Fibroblast of skin of left biceps (primary cell): Measurements from ENCODE around the gene IQCB1.
A peak's percentile ranks its signal among the peaks of the same experiment; 100 is the strongest.
"Not testable (repeated sequence)": the region's sequence is repeated elsewhere in the genome, so short reads cannot be mapped to it uniquely, and the experiment has no call there.

Source experiments
- DNase-seq, 2 experiments: peaks; one replicate each; pipeline ENCODE4 v3.0.0-alpha.2; 2013; ENCODE audit warnings: low read depth in 2 of 2

IQCB1 gene

DNA sequence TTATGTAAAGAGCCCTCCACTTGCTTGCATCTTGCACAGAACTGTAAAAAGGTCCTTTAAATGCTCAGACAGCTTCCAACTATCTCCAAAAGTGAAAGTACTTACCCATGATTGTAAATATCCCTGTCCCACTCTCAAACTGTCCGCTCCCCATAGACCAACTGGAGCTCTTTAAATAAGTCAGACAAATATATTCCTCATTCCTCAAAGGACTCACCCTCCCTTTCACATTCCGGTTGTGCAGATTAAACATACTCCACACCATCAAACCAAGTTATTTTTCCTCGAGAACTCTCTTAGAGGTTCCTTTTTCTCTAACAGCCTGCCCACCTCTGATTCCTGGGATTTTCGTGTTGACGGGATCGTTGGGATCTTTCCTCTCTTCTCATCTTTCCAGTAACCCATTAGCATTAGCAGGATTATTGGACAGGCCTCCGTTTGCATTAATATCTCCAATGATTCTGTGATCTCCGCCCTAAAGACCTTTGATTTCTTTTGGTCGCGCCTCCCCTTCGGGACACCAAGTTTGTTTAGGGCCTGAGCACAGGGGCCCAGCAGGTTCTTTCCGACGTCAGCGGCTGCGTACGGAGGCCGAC, 86.1 kb downstream of the IQCB1 start:
- DNase-seq = no peak

GRCh38 chr3:121747976-121748375, 86.9 kb downstream of the IQCB1 start:
- no peak for DNase-seq

- DNase-seq = not testable (repeated sequence)
Measured at GRCh38 chr3:121743106-121743505, 91.8 kb downstream of the IQCB1 start.

DNA sequence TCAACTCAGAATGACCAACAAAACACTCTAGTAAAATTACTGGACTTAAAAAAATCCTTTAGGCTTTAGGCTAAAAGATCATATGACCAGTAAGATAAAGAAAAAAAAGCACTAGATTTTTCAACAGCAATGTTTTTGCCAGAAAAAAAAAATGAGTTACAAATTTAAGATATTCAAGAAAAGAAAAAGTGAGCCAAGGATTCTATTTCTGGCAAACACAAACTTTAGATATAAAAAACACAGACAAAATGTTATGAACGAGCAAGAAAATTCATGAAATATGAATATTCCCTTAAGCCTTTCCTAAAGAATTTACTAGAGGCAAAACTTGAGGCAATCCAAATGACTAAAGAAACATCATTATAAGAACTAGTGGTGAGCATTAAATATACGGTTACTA, 94.0 kb downstream of the IQCB1 start:
- no peak for DNase-seq

- DNase-seq = no peak
Measured at GRCh38 chr3:121739902-121740301, 95.0 kb downstream of the IQCB1 start.

GRCh38 chr3:121737644-121738043, 97.2 kb downstream of the IQCB1 start:
- DNase-seq = no peak

DNA sequence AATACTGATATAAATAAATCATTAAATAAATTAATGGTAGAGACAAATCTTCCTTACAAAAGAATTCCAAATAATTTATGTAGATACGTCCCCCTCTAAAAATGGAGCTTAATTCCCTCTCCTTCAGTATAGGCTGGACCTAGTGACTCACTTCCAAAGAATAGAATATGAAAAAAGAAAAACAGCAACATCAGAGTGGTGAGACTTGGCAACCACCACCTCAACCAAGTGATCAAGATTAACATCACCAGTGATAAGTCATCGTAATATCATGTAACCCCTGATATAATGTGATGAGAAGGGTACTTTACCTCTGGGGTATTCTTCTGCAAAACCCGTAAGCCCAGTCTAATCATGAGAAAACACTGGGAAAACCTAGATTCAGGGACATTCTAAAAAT, 98.7 kb downstream of the IQCB1 start:
- DNase-seq = no peak

DNA sequence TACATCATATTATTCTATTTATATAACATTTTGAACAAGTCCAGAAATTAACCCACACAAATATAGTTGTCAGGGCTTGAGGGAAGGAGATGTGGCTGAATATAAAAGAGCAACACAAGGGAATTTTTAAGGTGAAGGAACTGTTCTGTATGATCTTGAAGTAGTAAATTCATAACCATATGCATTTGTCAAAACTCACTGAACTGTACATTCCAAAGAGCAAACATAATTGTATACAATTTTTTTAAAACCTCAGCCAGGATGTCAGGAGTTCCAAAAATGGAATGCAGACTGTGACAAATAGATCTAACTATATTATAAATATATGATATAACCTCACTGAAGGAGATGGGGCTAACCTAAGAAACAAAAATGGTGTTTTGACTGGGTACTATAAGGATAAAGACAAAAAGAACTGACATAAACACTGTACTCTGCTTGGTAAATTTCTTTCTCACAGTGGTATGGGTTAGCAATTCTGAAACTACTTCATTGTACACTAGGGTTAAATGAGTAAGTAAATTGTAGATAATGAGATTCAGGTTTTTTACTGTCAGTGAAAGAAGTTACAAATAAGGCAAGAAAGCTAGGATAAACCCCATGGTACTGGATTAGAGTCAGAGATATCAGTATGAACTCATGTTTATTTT, 99.7 kb downstream of the IQCB1 start:
- peak in 1 of 2 experiments; percentile 17 for DNase-seq

- DNase-seq = no peak
Measured at GRCh38 chr3:121730940-121731687, 103.7 kb downstream of the IQCB1 start.

DNA sequence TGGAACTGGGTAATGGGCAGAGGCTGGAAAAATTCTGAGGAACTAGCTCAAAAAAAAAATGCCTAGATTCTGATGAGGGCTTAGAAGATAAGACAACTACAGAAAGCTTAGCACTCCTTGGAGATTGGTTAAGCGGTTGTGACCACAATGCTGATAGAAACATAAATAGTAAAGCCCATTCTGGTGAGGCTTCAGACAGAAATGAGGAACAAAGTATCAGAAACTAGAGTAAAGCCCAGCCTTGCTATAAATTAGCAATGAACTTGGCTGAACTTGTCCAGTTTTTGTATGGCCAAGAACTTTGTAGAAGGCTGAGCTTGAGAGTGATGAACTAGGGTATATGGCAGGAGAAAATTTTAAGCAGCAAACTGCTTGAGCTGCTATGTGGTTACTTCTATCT, 110.7 kb downstream of the IQCB1 start:
- no peak for DNase-seq

GRCh38 chr3:121723485-121723884, 111.4 kb downstream of the IQCB1 start:
- no peak for DNase-seq

DNA sequence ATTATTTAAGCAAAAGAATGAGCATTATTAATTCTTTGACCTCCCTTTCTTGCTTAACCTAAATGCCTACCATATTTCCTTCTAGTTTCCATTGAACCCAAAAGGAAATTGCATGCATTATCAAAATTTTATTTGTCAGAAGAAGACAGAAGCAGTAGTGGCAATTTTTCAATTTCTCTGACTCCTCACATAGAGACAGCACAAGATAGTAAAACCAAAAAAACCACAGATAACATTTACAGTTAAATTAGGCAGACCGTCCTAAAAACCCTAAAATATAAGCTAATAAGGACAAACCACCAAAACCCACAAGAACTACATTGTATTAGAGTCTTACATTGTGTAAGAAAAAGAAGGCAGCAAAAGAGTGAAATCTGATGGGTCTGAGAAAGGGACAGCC, 112.4 kb downstream of the IQCB1 start:
- DNase-seq = no peak

- no peak for DNase-seq
Measured at GRCh38 chr3:121720163-121720562, 114.7 kb downstream of the IQCB1 start.
